Esophagus muscularis mucosa (tissue), 4 donors: ENCODE data around the gene ALDH16A1. TPM values are rescaled to one million over a fixed set of nuclear protein-coding genes. Genes with fewer than 3 reads are reported as not detected.
A peak's percentile ranks its signal among the peaks of the same experiment; 100 is the strongest.

Experiments
- DNase-seq: peaks from one replicate; pipeline ENCODE4 v3.0.0-alpha.2; 2017; ENCODE audit errors: extremely low spot score
- H3K27ac ChIP-seq, 4 donors: fragments of 200-600 bp; sonication (generic); replicated peaks in 1 of 4; 1 replicate in 3 of 4; 2 replicates in 1 of 4; pipeline ENCODE4 v1.5.1; 2016 to 2019; ENCODE audit warnings: mild to moderate bottlenecking in 1 of 4
- H3K27me3 ChIP-seq, 4 donors: fragments of 200-600 bp; sonication (generic); one replicate each; pipeline versions ENCODE4 v1.5.1 to v1.6.0; 2016 to 2019
- H3K36me3 ChIP-seq, 4 donors: fragments of 200-600 bp; sonication (generic); one replicate each; pipeline ENCODE4 v1.5.1; 2016 to 2019
- H3K4me1 ChIP-seq, 4 donors: fragments of 200-600 bp; sonication (generic); one replicate each; pipeline ENCODE4 v1.5.1; 2016 to 2019
- H3K4me3 ChIP-seq, 4 donors: fragments of 200-600 bp; sonication (generic); 1 replicate in 2 of 4; 2 replicates in 2 of 4; pipeline ENCODE4 v1.5.1; 2016 to 2019; ENCODE audit warnings: mild to moderate bottlenecking in 4 of 4, moderate library complexity in 1 of 4
- H3K9me3 ChIP-seq, 4 donors: fragments of 200-600 bp; sonication (generic); 1 replicate in 3 of 4; 2 replicates in 1 of 4; pipeline ENCODE4 v1.5.1; 2016 to 2019
- EP300 ChIP-seq: sonication (generic); formaldehyde crosslinking; IDR thresholded peaks from one replicate; pipeline ENCODE4 v1.6.1; 2017; ENCODE audit warnings: antibody characterized with exemption
- POLR2A ChIP-seq: fragments of 450-650 bp; IDR thresholded peaks from one replicate; pipeline ENCODE4 v1.6.1; 2017; ENCODE audit warnings: antibody characterized with exemption, moderate library complexity, mild to moderate bottlenecking, low read depth
- POLR2AphosphoS5 ChIP-seq, 2 donors: sonication (generic); formaldehyde crosslinking; IDR thresholded peaks; one replicate each; pipeline ENCODE4 v1.6.1; 2017; ENCODE audit warnings: antibody characterized with exemption in 2 of 2
- WGBS: methylation state at CpG from one replicate; pipeline ENCODE4 v1.1.5; 2018; 5-methylcytosine and 5-hydroxymethylcytosine counted together
- intact Hi-C: fragments of 100-400 bp; cut with DNase I; formaldehyde crosslinking; loops from one replicate; pipeline ENCODE4 v1.15.1; 2023
- total RNA-seq, 4 donors: library from RNA; depleted of rRNA; stranded (reverse); fragments of >200 nt; gene quantifications; one replicate each; pipeline versions ENCODE4 v1.1.0 to v1.2.1, GENCODE V29; 2016
- TF ChIP-seq, protein P1 (sequence below), 3 experiments: fragments of 200-600 bp in 2 of 3; fragments of 450-650 bp in 1 of 3; sonication (generic) in 2 of 3; IDR thresholded peaks; one replicate each; pipeline ENCODE4 v1.5.1; 2017 to 2019; ENCODE audit warnings: antibody characterized with exemption in 3 of 3, mild to moderate bottlenecking in 2 of 3, moderate library complexity in 1 of 3

ALDH16A1 gene
- total RNA-seq, 4 donors from 2014 or later = 22.1 to 29.1 (median 26.2) TPM

DNA sequence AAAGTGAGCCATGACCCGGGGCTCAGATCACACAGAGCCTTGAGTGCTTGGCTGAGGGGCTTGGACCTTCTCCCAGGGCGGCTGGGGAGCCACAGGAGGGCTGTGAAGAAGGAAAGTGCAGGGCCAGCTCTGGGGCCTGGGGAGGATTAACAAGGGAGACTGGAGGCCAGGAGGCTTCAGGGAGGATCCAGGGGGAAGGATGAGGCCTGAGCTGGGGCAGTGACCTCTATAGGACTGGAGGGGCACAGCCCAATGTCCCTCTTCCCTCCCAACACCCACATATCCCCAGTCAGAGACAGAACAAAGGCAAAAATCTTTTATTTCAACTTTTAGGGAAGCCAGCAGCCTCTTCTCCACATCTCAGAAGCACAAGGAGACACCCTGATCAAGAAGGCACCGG, 7.0 kb upstream of the ALDH16A1 start:
- DNase-seq = no peak
- Histone ChIP-seq H3K27ac (no peak overlapping the region), H3K27me3 (peaks cover 0 to 22% (median 11%) of the 10 kb centered on the region in 4 donors), H3K4me3 (no peak overlapping the region), H3K9me3 (no peaks in the 10 kb centered on the region), H3K36me3 (peaks cover 5 to 44% (median 25%) of the 10 kb centered on the region in 4 donors), H3K4me1 (peaks cover 14 to 54% (median 42%) of the 10 kb centered on the region in 4 donors)
- WGBS = 96% methylated on average over 3 of the region's 3 CpGs
- intact Hi-C loops = no loop called here
- no peak for TF ChIP-seq EP300

DNA sequence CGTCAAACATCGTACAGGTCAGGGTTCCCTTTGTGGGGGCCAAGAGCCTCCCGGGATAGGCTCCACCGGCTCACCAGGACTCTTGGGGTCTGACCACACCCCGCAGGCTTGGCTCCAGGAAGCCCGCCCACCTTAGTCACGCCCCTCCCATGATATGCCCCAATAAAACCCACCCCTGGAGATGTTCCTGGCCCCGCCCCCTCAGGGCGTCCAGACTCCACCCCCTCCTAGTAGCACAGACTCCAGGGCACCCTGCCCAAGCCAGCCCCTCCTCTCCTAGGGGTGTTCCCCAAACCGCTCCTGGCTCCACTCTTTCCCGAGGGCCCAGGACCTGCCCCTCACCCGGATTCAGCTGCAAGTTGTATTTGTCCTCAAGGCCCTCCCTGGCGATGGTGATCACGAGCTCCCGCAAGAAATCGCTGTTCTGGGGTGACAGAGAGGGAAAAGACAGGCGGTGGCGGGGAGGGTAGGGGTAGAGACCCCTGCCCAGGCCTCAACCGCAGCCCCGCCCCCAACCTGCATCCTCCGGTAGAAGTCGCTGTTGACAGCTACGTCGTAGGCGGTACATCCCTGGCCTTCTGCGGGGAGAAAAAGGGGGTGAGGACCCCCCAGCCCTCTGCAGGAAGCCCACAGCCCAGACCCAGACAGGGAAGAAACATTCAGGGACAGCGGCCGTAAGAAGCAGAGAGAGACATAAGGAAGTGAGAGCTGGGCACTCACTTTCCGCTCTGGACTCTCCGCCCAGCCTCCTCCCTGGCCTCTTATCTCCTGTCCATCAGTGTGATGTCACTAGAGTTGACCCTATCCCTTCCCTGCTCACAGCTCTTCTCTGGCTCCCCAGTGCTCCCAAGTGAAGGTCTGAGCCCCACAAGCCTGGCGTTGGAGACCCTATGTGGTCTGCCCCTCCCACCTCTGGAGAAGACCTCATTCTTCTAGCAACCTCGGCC, 5.3 kb upstream of the ALDH16A1 start:
- Histone ChIP-seq H3K27ac (peak overlapping the region in 1 of 4 donors; percentile 34), H3K9me3 (no peaks in the 10 kb centered on the region), H3K4me3 (no peak overlapping the region), H3K27me3 (peaks cover 0 to 4% (median under 1%) of the 10 kb centered on the region in 4 donors), H3K4me1 (peaks cover 0 to 50% (median 37%) of the 10 kb centered on the region in 4 donors), H3K36me3 (peaks cover 5 to 44% (median 25%) of the 10 kb centered on the region in 4 donors)
- no peak for TF ChIP-seq POLR2AphosphoS5 (IDR thresholded peaks at IDR 0.05)
- no peak for DNase-seq
- WGBS = 68% methylated on average over 24 of the region's 32 CpGs
- intact Hi-C loops = no loop called here

DNA sequence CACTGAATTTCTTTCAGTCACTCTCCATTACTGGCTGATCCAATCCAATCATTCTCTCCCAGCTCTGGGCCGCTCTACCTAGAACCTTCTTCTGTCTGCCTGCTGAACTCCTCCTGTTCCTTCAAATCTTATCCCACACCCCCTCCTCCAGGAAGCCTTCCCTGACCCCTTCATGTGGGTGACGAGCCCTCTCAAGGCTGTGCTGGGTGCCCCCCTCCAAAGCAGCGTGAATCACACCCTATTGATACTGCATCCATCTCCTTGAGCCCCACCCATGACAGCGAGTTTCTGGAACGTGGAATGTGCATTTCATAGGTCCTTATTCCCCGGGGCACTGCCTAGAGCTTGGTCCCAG, 4.6 kb upstream of the ALDH16A1 start:
- H3K36me3 ChIP-seq = peaks cover 5 to 44% (median 25%) of the 10 kb centered on the region in 4 donors
- TF ChIP-seq EP300 = no peak
- TF ChIP-seq POLR2A = no peak
- TF ChIP-seq, protein P1, sequence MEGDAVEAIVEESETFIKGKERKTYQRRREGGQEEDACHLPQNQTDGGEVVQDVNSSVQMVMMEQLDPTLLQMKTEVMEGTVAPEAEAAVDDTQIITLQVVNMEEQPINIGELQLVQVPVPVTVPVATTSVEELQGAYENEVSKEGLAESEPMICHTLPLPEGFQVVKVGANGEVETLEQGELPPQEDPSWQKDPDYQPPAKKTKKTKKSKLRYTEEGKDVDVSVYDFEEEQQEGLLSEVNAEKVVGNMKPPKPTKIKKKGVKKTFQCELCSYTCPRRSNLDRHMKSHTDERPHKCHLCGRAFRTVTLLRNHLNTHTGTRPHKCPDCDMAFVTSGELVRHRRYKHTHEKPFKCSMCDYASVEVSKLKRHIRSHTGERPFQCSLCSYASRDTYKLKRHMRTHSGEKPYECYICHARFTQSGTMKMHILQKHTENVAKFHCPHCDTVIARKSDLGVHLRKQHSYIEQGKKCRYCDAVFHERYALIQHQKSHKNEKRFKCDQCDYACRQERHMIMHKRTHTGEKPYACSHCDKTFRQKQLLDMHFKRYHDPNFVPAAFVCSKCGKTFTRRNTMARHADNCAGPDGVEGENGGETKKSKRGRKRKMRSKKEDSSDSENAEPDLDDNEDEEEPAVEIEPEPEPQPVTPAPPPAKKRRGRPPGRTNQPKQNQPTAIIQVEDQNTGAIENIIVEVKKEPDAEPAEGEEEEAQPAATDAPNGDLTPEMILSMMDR (IDR thresholded peaks at IDR 0.05) = no peak
- no peak for TF ChIP-seq POLR2AphosphoS5 (IDR thresholded peaks at IDR 0.05)
- H3K27ac ChIP-seq = no peak overlapping the region
- no peak for DNase-seq
- intact Hi-C loops = no loop called here
- peaks cover 0 to 45% (median 32%) of the 10 kb centered on the region in 4 donors for H3K4me1 ChIP-seq
- WGBS = 92% methylated on average over 6 of the region's 6 CpGs
- H3K9me3 ChIP-seq = no peaks in the 10 kb centered on the region
- H3K4me3 ChIP-seq = no peak overlapping the region
- no peaks in the 10 kb centered on the region for H3K27me3 ChIP-seq

DNA sequence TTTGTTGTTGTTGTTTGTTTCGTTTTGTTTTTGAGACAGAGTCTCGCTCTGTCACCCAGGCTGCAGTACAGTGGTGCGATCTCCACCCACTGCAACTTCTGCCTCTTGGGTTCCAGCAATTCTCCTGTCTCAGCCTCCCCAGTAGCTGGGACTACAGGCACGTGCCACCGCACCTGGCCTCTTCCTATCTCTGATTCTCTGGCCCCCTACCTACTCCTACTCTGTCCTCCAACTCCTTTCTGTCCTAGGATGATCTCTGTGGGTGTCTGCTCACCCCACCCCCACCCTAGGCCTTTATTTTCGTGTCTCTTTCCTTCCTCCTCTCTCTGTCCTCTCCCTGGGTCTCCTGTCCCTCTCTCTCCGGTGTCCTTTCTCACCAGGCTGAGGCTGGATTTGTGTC, 2.6 kb upstream of the ALDH16A1 start:
- TF ChIP-seq, protein P1 (IDR thresholded peaks at IDR 0.05) = no peak
- no peak for TF ChIP-seq EP300
- TF ChIP-seq POLR2AphosphoS5 (IDR thresholded peaks at IDR 0.05) = no peak
- no peak for TF ChIP-seq POLR2A
- 89% methylated on average over 7 of the region's 7 CpGs for WGBS
- Histone ChIP-seq H3K27ac (peak overlapping the region in 1 of 4 donors; percentile 92), H3K4me3 (peak overlapping the region in 2 of 4 donors; percentile 62 to 68), H3K27me3 (no peaks in the 10 kb centered on the region), H3K9me3 (no peaks in the 10 kb centered on the region), H3K4me1 (peaks cover 13 to 58% (median 41%) of the 10 kb centered on the region in 4 donors), H3K36me3 (peaks cover 5 to 44% (median 25%) of the 10 kb centered on the region in 4 donors)
- no peak for DNase-seq
- intact Hi-C loops = no loop called here

DNA sequence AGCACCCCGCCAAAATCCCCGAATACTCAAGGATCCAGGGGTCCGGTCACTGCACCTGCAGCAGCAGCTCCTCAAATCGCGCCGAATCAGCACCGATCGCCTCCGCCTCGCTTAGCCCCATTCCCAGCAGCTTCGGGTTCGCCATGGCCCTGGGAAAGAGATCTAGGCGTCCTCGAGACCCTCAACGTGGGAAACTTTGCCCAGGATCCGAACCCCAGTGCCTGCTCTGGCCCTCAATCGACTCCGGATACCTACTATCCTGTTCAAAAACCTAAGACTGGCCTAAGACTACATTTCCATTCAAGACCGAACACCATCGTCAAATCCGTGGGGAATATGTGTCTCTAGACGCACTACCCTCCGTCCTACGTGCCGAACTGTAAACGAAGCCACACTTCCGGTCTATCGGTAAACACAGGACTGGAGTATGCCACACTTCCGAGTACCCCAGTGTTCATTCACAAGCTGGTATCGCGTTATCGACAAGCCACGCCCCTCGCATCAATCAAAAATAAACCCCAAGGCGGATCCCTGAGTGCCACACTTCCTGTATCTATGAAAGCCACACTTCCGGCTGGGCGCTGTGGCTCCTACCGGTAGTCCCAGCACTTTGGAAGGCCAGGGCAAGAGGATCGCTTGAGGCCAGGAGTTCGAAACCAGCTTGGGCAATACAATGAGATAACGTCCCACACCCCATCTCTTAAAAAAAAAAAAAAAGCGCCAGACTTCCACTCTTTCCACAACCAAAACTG, 1.4 kb upstream of the ALDH16A1 start, which contains the start of gene PIH1D1:
Gene PIH1D1, minus strand, starts transcription at position 385 of the 752 bp plus-strand sequence. Its CDS starts 240 bp downstream, at position 145.
- TF ChIP-seq POLR2A = no peak
- TF ChIP-seq, protein P1 (IDR thresholded peaks at IDR 0.05) = peak; percentile 17 to 40 (median 28)
- TF ChIP-seq POLR2AphosphoS5 (IDR thresholded peaks at IDR 0.05) = peak; percentile 85 to 92
- TF ChIP-seq EP300 = no peak
- 1% methylated on average over 42 of the region's 42 CpGs for WGBS

More for the DNA sequence above, 1.4 kb upstream of the ALDH16A1 start, which contains the start of gene PIH1D1:
- H3K27ac ChIP-seq = peak within 1 kb of the TSS; percentile 92 to 97 (median 94)
- H3K4me3 ChIP-seq = peak within 1 kb of the TSS; percentile 62 to 86 (median 71)
- H3K4me1 ChIP-seq = peaks cover 13 to 60% (median 43%) of the 10 kb centered on the region in 4 donors
- intact Hi-C loops = no loop called here
- H3K27me3 ChIP-seq = no peaks in the 10 kb centered on the region
- DNase-seq = peak; percentile 99
- H3K9me3 ChIP-seq = no peaks in the 10 kb centered on the region
- H3K36me3 ChIP-seq = peaks cover 5 to 37% (median 24%) of the 10 kb centered on the region in 4 donors
